Stimulated activated CD8-positive, alpha-beta memory T cell treated with anti-CD3 and anti-CD28 coated beads, Interleukin-2, amount 100 ng/mL, for 48 hours (primary cell): ENCODE data around the gene TUBGCP2.

Experiments used
- DNase-seq, 2 donors: peaks; one replicate each; pipeline ENCODE4 v3.0.0-alpha.2; 2020; ENCODE audit warnings: low read depth in 2 of 2

The TUBGCP2 gene

DNA sequence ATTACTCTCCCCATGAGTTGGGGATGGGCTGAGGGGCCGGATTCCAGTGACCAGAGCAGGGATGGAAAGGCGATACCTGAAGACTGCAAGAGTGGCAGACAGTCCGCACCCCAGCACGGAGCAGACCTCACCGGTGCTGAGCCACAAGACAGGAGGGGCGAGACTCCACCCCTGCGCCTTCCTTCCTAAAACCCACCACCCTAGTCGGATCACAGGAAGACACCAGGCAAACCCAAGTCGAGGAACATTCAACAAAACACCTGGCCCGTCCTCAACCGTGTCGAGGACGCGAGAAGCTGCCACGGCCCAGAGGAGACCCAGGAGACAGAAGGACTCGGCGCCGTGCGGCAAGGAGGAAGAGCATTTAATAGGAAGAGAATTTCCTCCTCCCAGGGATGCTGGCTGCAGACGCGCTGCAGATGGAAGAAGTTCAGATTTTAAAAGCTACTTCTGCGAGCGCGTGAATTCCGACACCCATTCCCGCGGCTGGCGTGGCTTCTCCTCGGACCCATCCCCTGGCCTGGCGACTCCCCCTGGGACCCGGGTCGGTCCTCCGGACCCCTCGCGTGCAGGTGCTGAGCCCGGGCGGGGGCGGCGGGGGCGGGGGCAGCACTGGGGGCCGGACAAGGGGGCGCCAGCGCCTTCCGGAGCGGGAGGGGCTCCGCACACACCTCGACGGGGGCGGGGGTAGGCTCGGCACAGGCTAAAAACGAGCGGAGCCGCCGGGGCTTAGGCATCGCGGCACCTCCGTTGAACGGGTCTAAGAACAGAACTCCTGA is 79.2 kb downstream of the TUBGCP2 start:
- no peak for DNase-seq
